ENCODE results near the gene SNX25. TPM values are rescaled to one million over a fixed set of nuclear protein-coding genes. Genes with fewer than 3 reads are reported as not detected.

Gene SNX25
- total and polyA plus RNA-seq, 4 donors, result 2.8 to 13.9 (median 5.0) TPM

- H3K27ac ChIP-seq (ENCODE audit: low read depth in 1 of 2, low read length in 2 of 2), result no peak overlapping the region
- H3K27me3 ChIP-seq (ENCODE audit: control insufficient read depth in 4 of 4, insufficient read depth in 4 of 4, low read length in 3 of 4), result no peaks in the 10 kb centered on the region
- no peak for DNase-seq (ENCODE audit: low spot score)
- no peak overlapping the region for H3K9ac ChIP-seq (ENCODE audit: low read depth in 1 of 2, low read length in 2 of 2)
- H3K9me3 ChIP-seq (ENCODE audit: control insufficient read depth in 4 of 4, low read length in 3 of 4), result no peaks in the 10 kb centered on the region
- H3K4me3 ChIP-seq (ENCODE audit: low read depth in 1 of 3, low read length in 3 of 3), result no peak overlapping the region
- WGBS, result 94% methylated on average over 2 of the region's 2 CpGs
- H3K36me3 ChIP-seq (ENCODE audit: control insufficient read depth in 4 of 4, insufficient read depth in 3 of 4, low read depth in 1 of 4, low read length in 3 of 4), result no peaks in the 10 kb centered on the region
- peaks cover 0 to 10% (median 7%) of the 10 kb centered on the region in 4 donors for H3K4me1 ChIP-seq (ENCODE audit: control insufficient read depth in 4 of 4, insufficient read depth in 4 of 4, low read length in 3 of 4)
- TF ChIP-seq RAD21 (IDR thresholded peaks at IDR 0.05) (no peak), SP1 (IDR thresholded peaks at IDR 0.05) (no peak), EGR1 (IDR thresholded peaks at IDR 0.05; ENCODE audit: low read depth in 2 of 2) (no peak), RXRA (IDR thresholded peaks at IDR 0.05) (no peak), HNF4G (IDR thresholded peaks at IDR 0.05) (no peak), MAX (IDR thresholded peaks at IDR 0.05) (no peak), REST (IDR thresholded peaks at IDR 0.05) (no peak), ATF3 (IDR thresholded peaks at IDR 0.05) (no peak), ZBTB33 (IDR thresholded peaks at IDR 0.05) (no peak)
These were observed 5.9 kb downstream of the SNX25 start for GRCh38 chr4:185215261-185215660.

- no peak overlapping the region for H3K27ac ChIP-seq (ENCODE audit: low read depth in 1 of 2, low read length in 2 of 2)
- H3K4me1 ChIP-seq (ENCODE audit: control insufficient read depth in 4 of 4, insufficient read depth in 4 of 4, low read length in 3 of 4), result peaks cover 0 to 2% (median 0%) of the 10 kb centered on the region in 4 donors
- 90% methylated on average over 6 of the region's 6 CpGs for WGBS
- TF ChIP-seq SP1 (IDR thresholded peaks at IDR 0.05) (no peak), RAD21 (IDR thresholded peaks at IDR 0.05) (no peak), TAF1 (conservative IDR thresholded peaks at IDR 0.05) (no peak), JUND (IDR thresholded peaks at IDR 0.05) (no peak), ZBTB33 (IDR thresholded peaks at IDR 0.05) (no peak), REST (IDR thresholded peaks at IDR 0.05) (no peak), HNF4G (IDR thresholded peaks at IDR 0.05) (no peak), HNF4A (conservative IDR thresholded peaks at IDR 0.05) (no peak), GABPA (IDR thresholded peaks at IDR 0.05 in 1 of 2, conservative IDR thresholded peaks at IDR 0.05 in 1 of 2) (no peak), YY1 (IDR thresholded peaks at IDR 0.05) (no peak), EGR1 (IDR thresholded peaks at IDR 0.05; ENCODE audit: low read depth in 2 of 2) (no peak), CTCF (IDR thresholded peaks at IDR 0.05; ENCODE audit: low read depth, low read length, missing input control) (no peak), NR2F2 (IDR thresholded peaks at IDR 0.05) (no peak), ATF3 (IDR thresholded peaks at IDR 0.05) (no peak), MAX (IDR thresholded peaks at IDR 0.05) (no peak), RXRA (IDR thresholded peaks at IDR 0.05) (no peak)
These were observed 8.1 kb downstream of the SNX25 start for GRCh38 chr4:185217408-185217975.

More at GRCh38 chr4:185217408-185217975, 8.1 kb downstream of the SNX25 start:
- no peak overlapping the region for H3K9ac ChIP-seq (ENCODE audit: low read depth in 1 of 2, low read length in 2 of 2)
- DNase-seq (ENCODE audit: low spot score), result no peak
- no peaks in the 10 kb centered on the region for H3K9me3 ChIP-seq (ENCODE audit: control insufficient read depth in 4 of 4, low read length in 3 of 4)
- no peaks in the 10 kb centered on the region for H3K36me3 ChIP-seq (ENCODE audit: control insufficient read depth in 4 of 4, insufficient read depth in 3 of 4, low read depth in 1 of 4, low read length in 3 of 4)
- no peaks in the 10 kb centered on the region for H3K27me3 ChIP-seq (ENCODE audit: control insufficient read depth in 4 of 4, insufficient read depth in 4 of 4, low read length in 3 of 4)
- no peak overlapping the region for H3K4me3 ChIP-seq (ENCODE audit: low read depth in 1 of 3, low read length in 3 of 3)

Data from liver (tissue), 9 donors.